ENCODE data around the gene C1QTNF8.

DNA sequence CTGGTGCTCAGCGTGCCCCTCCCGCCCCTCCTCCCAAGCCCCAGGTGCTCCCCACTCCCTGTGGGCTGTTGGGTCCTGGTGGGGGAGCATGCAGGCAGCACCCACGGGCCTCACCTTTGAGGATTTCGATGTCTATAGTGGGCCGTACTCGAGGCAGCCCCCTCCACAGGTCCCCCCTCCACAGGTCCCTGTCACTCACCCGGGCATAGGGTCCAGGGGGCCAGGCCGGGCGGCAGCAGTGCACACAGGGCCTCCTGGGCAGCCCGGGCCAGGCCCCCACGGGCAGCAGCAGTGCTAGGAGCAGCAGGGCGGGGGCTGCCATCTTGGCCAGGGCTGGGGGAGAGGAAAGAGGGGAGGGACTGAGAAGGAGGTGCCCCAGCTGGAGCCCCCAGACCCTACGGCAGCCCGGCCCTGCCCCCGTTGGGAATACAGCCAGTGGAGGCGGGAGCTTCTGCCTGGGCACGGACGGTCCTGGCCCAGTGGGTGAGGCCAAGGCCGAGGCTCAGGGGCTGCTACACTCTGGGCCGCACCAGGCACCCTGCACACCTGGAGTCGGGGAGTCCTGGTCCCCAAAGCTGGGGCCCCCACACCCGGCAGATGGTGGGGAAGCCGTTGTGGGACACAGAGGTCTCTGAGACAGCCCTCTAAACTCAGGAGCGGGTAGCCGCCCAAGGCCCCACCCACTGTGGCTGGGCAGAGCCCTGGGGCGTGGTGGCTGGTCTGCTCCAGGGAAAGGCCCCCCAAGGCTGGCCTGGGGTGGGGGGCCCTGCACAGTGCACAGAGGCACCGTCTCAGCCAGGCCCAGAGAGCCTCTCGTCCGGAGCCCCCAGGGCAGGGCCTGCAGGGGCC lies 1.2 kb downstream of the C1QTNF8 start:
- TF ChIP-seq, protein P1, sequence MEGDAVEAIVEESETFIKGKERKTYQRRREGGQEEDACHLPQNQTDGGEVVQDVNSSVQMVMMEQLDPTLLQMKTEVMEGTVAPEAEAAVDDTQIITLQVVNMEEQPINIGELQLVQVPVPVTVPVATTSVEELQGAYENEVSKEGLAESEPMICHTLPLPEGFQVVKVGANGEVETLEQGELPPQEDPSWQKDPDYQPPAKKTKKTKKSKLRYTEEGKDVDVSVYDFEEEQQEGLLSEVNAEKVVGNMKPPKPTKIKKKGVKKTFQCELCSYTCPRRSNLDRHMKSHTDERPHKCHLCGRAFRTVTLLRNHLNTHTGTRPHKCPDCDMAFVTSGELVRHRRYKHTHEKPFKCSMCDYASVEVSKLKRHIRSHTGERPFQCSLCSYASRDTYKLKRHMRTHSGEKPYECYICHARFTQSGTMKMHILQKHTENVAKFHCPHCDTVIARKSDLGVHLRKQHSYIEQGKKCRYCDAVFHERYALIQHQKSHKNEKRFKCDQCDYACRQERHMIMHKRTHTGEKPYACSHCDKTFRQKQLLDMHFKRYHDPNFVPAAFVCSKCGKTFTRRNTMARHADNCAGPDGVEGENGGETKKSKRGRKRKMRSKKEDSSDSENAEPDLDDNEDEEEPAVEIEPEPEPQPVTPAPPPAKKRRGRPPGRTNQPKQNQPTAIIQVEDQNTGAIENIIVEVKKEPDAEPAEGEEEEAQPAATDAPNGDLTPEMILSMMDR (IDR thresholded peaks at IDR 0.05; ENCODE audit: insufficient read depth, low read depth, low read length), result no peak
- TF ChIP-seq EZH2 (IDR thresholded peaks at IDR 0.05; ENCODE audit: insufficient read depth, low read length), result no peak

All from astrocyte (in vitro differentiated cells and primary cell).